Liver (tissue), 9 donors: Measurements from ENCODE around the gene FITM1. TPM values are rescaled to one million over a fixed set of nuclear protein-coding genes. Genes with fewer than 3 reads are reported as not detected.

Experiments used
- DNase-seq: peaks from one replicate; pipeline ENCODE4 v3.0.0-alpha.2; 2017; ENCODE audit warnings: low spot score
- H3K27ac ChIP-seq, 2 donors: one replicate each; pipeline ENCODE4 v1.7.0; 2013; ENCODE audit warnings: inconsistent platforms in 2 of 2, low read length in 2 of 2, control low read depth in 1 of 2, low read depth in 1 of 2, mild to moderate bottlenecking in 1 of 2
- H3K27me3 ChIP-seq, 4 donors: one replicate each; pipeline versions ENCODE4 v1.6.1 to v1.7.0; 2013; ENCODE audit warnings: low read length in 3 of 4, inconsistent platforms in 1 of 4, mild to moderate bottlenecking in 1 of 4, moderate library complexity in 1 of 4; ENCODE audit not compliant: control insufficient read depth in 4 of 4, insufficient read depth in 4 of 4
- H3K36me3 ChIP-seq, 4 donors: one replicate each; pipeline versions ENCODE4 v1.6.1 to v1.7.0; 2013; ENCODE audit warnings: low read length in 3 of 4, mild to moderate bottlenecking in 3 of 4, low read depth in 1 of 4, moderate library complexity in 1 of 4; ENCODE audit not compliant: control insufficient read depth in 4 of 4, insufficient read depth in 3 of 4
- H3K4me1 ChIP-seq, 4 donors: one replicate each; pipeline versions ENCODE4 v1.6.1 to v1.7.0; 2013; ENCODE audit warnings: low read length in 3 of 4, mild to moderate bottlenecking in 3 of 4, moderate library complexity in 1 of 4; ENCODE audit not compliant: control insufficient read depth in 4 of 4, insufficient read depth in 4 of 4
- H3K4me3 ChIP-seq, 3 donors: one replicate each; pipeline versions ENCODE4 v1.6.1 to v1.7.0; 2013; ENCODE audit warnings: low read length in 3 of 3, control low read depth in 1 of 3, low read depth in 1 of 3, mild to moderate bottlenecking in 1 of 3
- H3K9ac ChIP-seq, 2 donors: one replicate each; pipeline ENCODE4 v1.7.0; 2013; ENCODE audit warnings: low read length in 2 of 2, mild to moderate bottlenecking in 2 of 2, moderate library complexity in 2 of 2, control low read depth in 1 of 2, low read depth in 1 of 2
- H3K9me3 ChIP-seq, 4 donors: one replicate each; pipeline versions ENCODE4 v1.6.1 to v1.7.0; 2013; ENCODE audit warnings: low read length in 3 of 4; ENCODE audit not compliant: control insufficient read depth in 4 of 4
- ATF3 ChIP-seq: IDR thresholded peaks from 2 replicates; pipeline ENCODE4 v1.6.1; 2016; ENCODE audit warnings: antibody characterized with exemption
- CTCF ChIP-seq: fragments of 150-350 bp; IDR thresholded peaks from 2 replicates; pipeline ENCODE4 v1.5.1; 2017; ENCODE audit warnings: improper control_type of control experiment, low read depth, low read length; ENCODE audit not compliant: missing input control
- EGR1 ChIP-seq, 2 donors: IDR thresholded peaks; 2 replicates each; pipeline ENCODE4 v1.6.1; 2016 to 2018; ENCODE audit warnings: antibody characterized with exemption in 2 of 2, low read depth in 2 of 2
- FOXA1 ChIP-seq: IDR thresholded peaks from 2 replicates; pipeline ENCODE4 v1.6.1; 2016; ENCODE audit warnings: antibody characterized with exemption
- FOXA2 ChIP-seq: IDR thresholded peaks from 2 replicates; pipeline ENCODE4 v1.6.1; 2016; ENCODE audit warnings: antibody characterized with exemption
- GABPA ChIP-seq, 2 donors: IDR thresholded peaks in 1 of 2; conservative IDR thresholded peaks in 1 of 2; 2 replicates each; pipeline ENCODE4 v1.6.1; 2016; ENCODE audit warnings: antibody characterized with exemption in 2 of 2, mild to moderate bottlenecking in 1 of 2, moderate library complexity in 1 of 2
- HNF4A ChIP-seq, 2 donors: conservative IDR thresholded peaks; 2 replicates each; pipeline ENCODE4 v1.6.1; 2016; ENCODE audit warnings: antibody characterized with exemption in 2 of 2, mild to moderate bottlenecking in 2 of 2
- HNF4G ChIP-seq: IDR thresholded peaks from 2 replicates; pipeline ENCODE4 v1.6.1; 2016; ENCODE audit warnings: antibody characterized with exemption
- JUND ChIP-seq, 2 donors: IDR thresholded peaks; 2 replicates each; pipeline ENCODE4 v1.6.1; 2016; ENCODE audit warnings: antibody characterized with exemption in 2 of 2
- MAX ChIP-seq: IDR thresholded peaks from 2 replicates; pipeline ENCODE4 v1.6.1; 2016; ENCODE audit warnings: antibody characterized with exemption
- NR2F2 ChIP-seq: IDR thresholded peaks from 2 replicates; pipeline ENCODE4 v1.6.1; 2016; ENCODE audit warnings: antibody characterized with exemption
- RAD21 ChIP-seq, 2 donors: IDR thresholded peaks; 2 replicates each; pipeline ENCODE4 v1.6.1; 2016; ENCODE audit warnings: antibody characterized with exemption in 2 of 2, mild to moderate bottlenecking in 2 of 2
- RXRA ChIP-seq, 2 donors: IDR thresholded peaks; 2 replicates each; pipeline ENCODE4 v1.6.1; 2017 to 2018; ENCODE audit warnings: antibody characterized with exemption in 2 of 2, mild to moderate bottlenecking in 1 of 2
- SP1 ChIP-seq: IDR thresholded peaks from 2 replicates; pipeline ENCODE4 v1.6.1; 2018; ENCODE audit warnings: antibody characterized with exemption, mild to moderate bottlenecking
- TAF1 ChIP-seq: conservative IDR thresholded peaks from 2 replicates; pipeline ENCODE4 v1.6.1; 2016; ENCODE audit warnings: antibody characterized with exemption, mild to moderate bottlenecking
- YY1 ChIP-seq: IDR thresholded peaks from 2 replicates; pipeline ENCODE4 v1.6.1; 2016; ENCODE audit warnings: antibody characterized with exemption, mild to moderate bottlenecking
- ZBTB33 ChIP-seq: IDR thresholded peaks from 2 replicates; pipeline ENCODE4 v1.6.1; 2016; ENCODE audit warnings: antibody characterized with exemption
- WGBS: extraction: QIAGEN DNeasy Blood & Tissue Kit; methylation state at CpG from one replicate; pipeline ENCODE4 v1.1.7; 2013; 5-methylcytosine and 5-hydroxymethylcytosine counted together
- polyA plus RNA-seq, 2 donors: library from polyadenylated mRNA; stranded (reverse) in 1 of 2; unstranded in 1 of 2; fragments of 200-250 nt in 1 of 2; fragments of >200 nt in 1 of 2; fragmentation: Nextera tagmentation in 1 of 2; extraction: Ambion mirVana in 1 of 2; gene quantifications; one replicate each; pipeline versions ENCODE4 v1.2.1 to v1.2.3, GENCODE V29; 2013 to 2015
- total RNA-seq, 2 donors: library from RNA; depleted of rRNA; stranded (reverse); fragments of >200 nt; gene quantifications; one replicate each; pipeline ENCODE4 v1.2.3, GENCODE V29; 2014
- TF ChIP-seq, protein P1 (sequence below): IDR thresholded peaks from 2 replicates; pipeline ENCODE4 v1.6.1; 2016; ENCODE audit warnings: antibody characterized with exemption, mild to moderate bottlenecking
- donor health status: healthy.
- donor health status: healthy.
- donor health status: healthy.
- donor health status: healthy.
- donor health status: healthy.

The FITM1 gene
- total and polyA plus RNA-seq, 4 donors: 1.7 to 16.1 (median 9.1) TPM

- 11% methylated on average over 12 of the region's 12 CpGs for WGBS
- peaks cover 10 to 20% (median 14%) of the 10 kb centered on the region in 4 donors for H3K36me3 ChIP-seq
- DNase-seq: peak; percentile 86
Measured at GRCh38 chr14:24095271-24096068, 35.0 kb upstream of the FITM1 start.

More at GRCh38 chr14:24095271-24096068, 35.0 kb upstream of the FITM1 start:
- H3K9me3 ChIP-seq: no peaks in the 10 kb centered on the region
- H3K9ac ChIP-seq: peak overlapping the region; percentile 93 to 98
- peak; percentile 55 to 65 for TF ChIP-seq EGR1 (IDR thresholded peaks at IDR 0.05; ENCODE audit: low read depth in 2 of 2)
- peak; percentile 94 for TF ChIP-seq ZBTB33
- peak; percentile 100 for TF ChIP-seq RXRA (IDR thresholded peaks at IDR 0.05)
- TF ChIP-seq YY1: peak; percentile 92
- TF ChIP-seq MAX: peak; percentile 98
- peak; percentile 48 to 63 for TF ChIP-seq RAD21 (IDR thresholded peaks at IDR 0.05)
- peak in 1 of 2 donors; percentile 68 for TF ChIP-seq GABPA (IDR thresholded peaks at IDR 0.05 in 1 of 2, conservative IDR thresholded peaks at IDR 0.05 in 1 of 2)
- TF ChIP-seq CTCF: no peak
- TF ChIP-seq HNF4G: peak; percentile 89
- peak; percentile 65 for TF ChIP-seq FOXA1
- TF ChIP-seq HNF4A (conservative IDR thresholded peaks at IDR 0.05): peak; percentile 97 to 98
- peak; percentile 99 for TF ChIP-seq SP1
- peak; percentile 98 for TF ChIP-seq TAF1
- TF ChIP-seq NR2F2: peak; percentile 83
- peak; percentile 40 to 71 for TF ChIP-seq JUND (IDR thresholded peaks at IDR 0.05)
- TF ChIP-seq ATF3: peak; percentile 76
- TF ChIP-seq, protein P1, sequence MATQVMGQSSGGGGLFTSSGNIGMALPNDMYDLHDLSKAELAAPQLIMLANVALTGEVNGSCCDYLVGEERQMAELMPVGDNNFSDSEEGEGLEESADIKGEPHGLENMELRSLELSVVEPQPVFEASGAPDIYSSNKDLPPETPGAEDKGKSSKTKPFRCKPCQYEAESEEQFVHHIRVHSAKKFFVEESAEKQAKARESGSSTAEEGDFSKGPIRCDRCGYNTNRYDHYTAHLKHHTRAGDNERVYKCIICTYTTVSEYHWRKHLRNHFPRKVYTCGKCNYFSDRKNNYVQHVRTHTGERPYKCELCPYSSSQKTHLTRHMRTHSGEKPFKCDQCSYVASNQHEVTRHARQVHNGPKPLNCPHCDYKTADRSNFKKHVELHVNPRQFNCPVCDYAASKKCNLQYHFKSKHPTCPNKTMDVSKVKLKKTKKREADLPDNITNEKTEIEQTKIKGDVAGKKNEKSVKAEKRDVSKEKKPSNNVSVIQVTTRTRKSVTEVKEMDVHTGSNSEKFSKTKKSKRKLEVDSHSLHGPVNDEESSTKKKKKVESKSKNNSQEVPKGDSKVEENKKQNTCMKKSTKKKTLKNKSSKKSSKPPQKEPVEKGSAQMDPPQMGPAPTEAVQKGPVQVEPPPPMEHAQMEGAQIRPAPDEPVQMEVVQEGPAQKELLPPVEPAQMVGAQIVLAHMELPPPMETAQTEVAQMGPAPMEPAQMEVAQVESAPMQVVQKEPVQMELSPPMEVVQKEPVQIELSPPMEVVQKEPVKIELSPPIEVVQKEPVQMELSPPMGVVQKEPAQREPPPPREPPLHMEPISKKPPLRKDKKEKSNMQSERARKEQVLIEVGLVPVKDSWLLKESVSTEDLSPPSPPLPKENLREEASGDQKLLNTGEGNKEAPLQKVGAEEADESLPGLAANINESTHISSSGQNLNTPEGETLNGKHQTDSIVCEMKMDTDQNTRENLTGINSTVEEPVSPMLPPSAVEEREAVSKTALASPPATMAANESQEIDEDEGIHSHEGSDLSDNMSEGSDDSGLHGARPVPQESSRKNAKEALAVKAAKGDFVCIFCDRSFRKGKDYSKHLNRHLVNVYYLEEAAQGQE: peak; percentile 84
- TF ChIP-seq FOXA2: peak; percentile 54
- peak overlapping the region; percentile 68 to 82 (median 71) for H3K4me3 ChIP-seq
- H3K27ac ChIP-seq: peak overlapping the region; percentile 93 to 96
- peaks cover 15 to 73% (median 57%) of the 10 kb centered on the region in 4 donors for H3K4me1 ChIP-seq
- H3K27me3 ChIP-seq: no peaks in the 10 kb centered on the region
